HEK293 (cell line): ENCODE results near the gene CDPF1.

Experiments
- TCF7L2 ChIP-seq: IDR thresholded peaks from 2 replicates; pipeline ENCODE4 v1.6.1; 2011; ENCODE audit warnings: low read depth, mild to moderate bottlenecking, inconsistent platforms, low read length, moderate library complexity, borderline replicate concordance
- YY1 ChIP-seq: fragments of 450-650 bp; formaldehyde crosslinking; IDR thresholded peaks from 2 replicates; pipeline ENCODE4 v1.5.1; 2018; ENCODE audit warnings: missing biosample characterization, missing genetic modification characterization
- ZNF521 ChIP-seq: fragments of 450-650 bp; formaldehyde crosslinking; IDR thresholded peaks from 2 replicates; pipeline ENCODE4 v1.5.1; 2017; ENCODE audit warnings: missing biosample characterization, mild to moderate bottlenecking, missing genetic modification characterization
- ZNF677 ChIP-seq: fragments of 450-650 bp; IDR thresholded peaks from 2 replicates; pipeline ENCODE4 v1.5.0; 2018; ENCODE audit warnings: missing biosample characterization, mild to moderate bottlenecking, missing genetic modification characterization, moderate library complexity
- TF ChIP-seq, protein P1 (sequence below): fragments of 450-650 bp; formaldehyde crosslinking; IDR thresholded peaks from 2 replicates; pipeline ENCODE4 v1.5.1; 2016; ENCODE audit warnings: missing biosample characterization, missing genetic modification characterization
- TF ChIP-seq, protein P2 (sequence below): fragments of 450-650 bp; formaldehyde crosslinking; IDR thresholded peaks from 2 replicates; pipeline ENCODE4 v1.5.1; 2016; ENCODE audit warnings: missing biosample characterization, missing genetic modification characterization

- no peak for TF ChIP-seq ZNF677 (tag by site-specific recombination)
- TF ChIP-seq TCF7L2 = no peak
- TF ChIP-seq, protein P1, sequence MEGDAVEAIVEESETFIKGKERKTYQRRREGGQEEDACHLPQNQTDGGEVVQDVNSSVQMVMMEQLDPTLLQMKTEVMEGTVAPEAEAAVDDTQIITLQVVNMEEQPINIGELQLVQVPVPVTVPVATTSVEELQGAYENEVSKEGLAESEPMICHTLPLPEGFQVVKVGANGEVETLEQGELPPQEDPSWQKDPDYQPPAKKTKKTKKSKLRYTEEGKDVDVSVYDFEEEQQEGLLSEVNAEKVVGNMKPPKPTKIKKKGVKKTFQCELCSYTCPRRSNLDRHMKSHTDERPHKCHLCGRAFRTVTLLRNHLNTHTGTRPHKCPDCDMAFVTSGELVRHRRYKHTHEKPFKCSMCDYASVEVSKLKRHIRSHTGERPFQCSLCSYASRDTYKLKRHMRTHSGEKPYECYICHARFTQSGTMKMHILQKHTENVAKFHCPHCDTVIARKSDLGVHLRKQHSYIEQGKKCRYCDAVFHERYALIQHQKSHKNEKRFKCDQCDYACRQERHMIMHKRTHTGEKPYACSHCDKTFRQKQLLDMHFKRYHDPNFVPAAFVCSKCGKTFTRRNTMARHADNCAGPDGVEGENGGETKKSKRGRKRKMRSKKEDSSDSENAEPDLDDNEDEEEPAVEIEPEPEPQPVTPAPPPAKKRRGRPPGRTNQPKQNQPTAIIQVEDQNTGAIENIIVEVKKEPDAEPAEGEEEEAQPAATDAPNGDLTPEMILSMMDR (tag by site-specific recombination) = no peak
- no peak for TF ChIP-seq YY1 (tag by site-specific recombination)
- TF ChIP-seq, protein P2, sequence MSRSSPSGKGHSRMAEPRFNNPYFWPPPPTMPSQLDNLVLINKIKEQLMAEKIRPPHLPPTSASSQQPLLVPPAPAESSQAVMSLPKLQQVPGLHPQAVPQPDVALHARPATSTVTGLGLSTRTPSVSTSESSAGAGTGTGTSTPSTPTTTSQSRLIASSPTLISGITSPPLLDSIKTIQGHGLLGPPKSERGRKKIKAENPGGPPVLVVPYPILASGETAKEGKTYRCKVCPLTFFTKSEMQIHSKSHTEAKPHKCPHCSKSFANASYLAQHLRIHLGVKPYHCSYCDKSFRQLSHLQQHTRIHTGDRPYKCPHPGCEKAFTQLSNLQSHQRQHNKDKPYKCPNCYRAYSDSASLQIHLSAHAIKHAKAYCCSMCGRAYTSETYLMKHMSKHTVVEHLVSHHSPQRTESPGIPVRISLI = no peak
- no peak for TF ChIP-seq ZNF521 (tag by site-specific recombination)
These were observed 30.5 kb downstream of the CDPF1 start for GRCh38 chr22:46219636-46220035.
